HFF-Myc (cell line): Measurements from ENCODE around the gene VANGL1.
"Not testable (repeated sequence)": the region's sequence is repeated elsewhere in the genome, so short reads cannot be mapped to it uniquely, and the experiment has no call there.

Experiments
- DNase-seq: peaks from one replicate; pipeline ENCODE4 v3.0.0-alpha.2; 2011; ENCODE audit warnings: low read depth; ENCODE audit errors: extremely low read depth
- H3K4me3 ChIP-seq: replicated peaks from 2 replicates; pipeline ENCODE4 v1.5.1; 2011; ENCODE audit warnings: low read depth, mild to moderate bottlenecking, control low read depth, low read length
- CTCF ChIP-seq: IDR thresholded peaks from 2 replicates; pipeline ENCODE4 v1.5.1; 2012; ENCODE audit warnings: mild to moderate bottlenecking, low read depth, low read length, control low read depth; ENCODE audit errors: missing control alignments

The VANGL1 gene

GRCh38 chr1:115630342-115630741 is 11.4 kb upstream of the VANGL1 start:
- no peak for DNase-seq
- H3K4me3 ChIP-seq, result no peak overlapping the region
- TF ChIP-seq CTCF, result no peak

- no peak for DNase-seq
- TF ChIP-seq CTCF, result no peak
- no peak overlapping the region for H3K4me3 ChIP-seq
Measured at GRCh38 chr1:115632251-115633026, 9.3 kb upstream of the VANGL1 start.

GRCh38 chr1:115633606-115634005 is 8.2 kb upstream of the VANGL1 start:
- H3K4me3 ChIP-seq, DNase-seq: not testable (repeated sequence)

- not testable (repeated sequence) for DNase-seq, H3K4me3 ChIP-seq
Measured at GRCh38 chr1:115637247-115637646, 4.5 kb upstream of the VANGL1 start.

GRCh38 chr1:115640384-115640783 is 1.4 kb upstream of the VANGL1 start:
- no peak for TF ChIP-seq CTCF
- H3K4me3 ChIP-seq, result no peak overlapping the region
- no peak for DNase-seq

- TF ChIP-seq CTCF, result no peak
- H3K4me3 ChIP-seq, result peak overlapping the region; percentile 80
- no peak for DNase-seq
Measured at GRCh38 chr1:115642168-115643072, 650 bp downstream of the VANGL1 start.

- no peak for TF ChIP-seq CTCF
- no peak for DNase-seq
- peak overlapping the region; percentile 80 for H3K4me3 ChIP-seq
Measured at GRCh38 chr1:115643225-115643624, 1.5 kb downstream of the VANGL1 start.
